ENCODE measurements around the gene ZCCHC7. TPM values are rescaled to one million over a fixed set of nuclear protein-coding genes. Genes with fewer than 3 reads are reported as not detected.
"Not testable (repeated sequence)": the region's sequence is repeated elsewhere in the genome, so short reads cannot be mapped to it uniquely, and the experiment has no call there.

The ZCCHC7 gene
- total RNA-seq, result 20.4 TPM
- long read RNA-seq, partial matches to known transcripts, result 2 of 20 reads
- long read RNA-seq, other reads (novel, unspliced or antisense), result 15 of 20 reads

DNA sequence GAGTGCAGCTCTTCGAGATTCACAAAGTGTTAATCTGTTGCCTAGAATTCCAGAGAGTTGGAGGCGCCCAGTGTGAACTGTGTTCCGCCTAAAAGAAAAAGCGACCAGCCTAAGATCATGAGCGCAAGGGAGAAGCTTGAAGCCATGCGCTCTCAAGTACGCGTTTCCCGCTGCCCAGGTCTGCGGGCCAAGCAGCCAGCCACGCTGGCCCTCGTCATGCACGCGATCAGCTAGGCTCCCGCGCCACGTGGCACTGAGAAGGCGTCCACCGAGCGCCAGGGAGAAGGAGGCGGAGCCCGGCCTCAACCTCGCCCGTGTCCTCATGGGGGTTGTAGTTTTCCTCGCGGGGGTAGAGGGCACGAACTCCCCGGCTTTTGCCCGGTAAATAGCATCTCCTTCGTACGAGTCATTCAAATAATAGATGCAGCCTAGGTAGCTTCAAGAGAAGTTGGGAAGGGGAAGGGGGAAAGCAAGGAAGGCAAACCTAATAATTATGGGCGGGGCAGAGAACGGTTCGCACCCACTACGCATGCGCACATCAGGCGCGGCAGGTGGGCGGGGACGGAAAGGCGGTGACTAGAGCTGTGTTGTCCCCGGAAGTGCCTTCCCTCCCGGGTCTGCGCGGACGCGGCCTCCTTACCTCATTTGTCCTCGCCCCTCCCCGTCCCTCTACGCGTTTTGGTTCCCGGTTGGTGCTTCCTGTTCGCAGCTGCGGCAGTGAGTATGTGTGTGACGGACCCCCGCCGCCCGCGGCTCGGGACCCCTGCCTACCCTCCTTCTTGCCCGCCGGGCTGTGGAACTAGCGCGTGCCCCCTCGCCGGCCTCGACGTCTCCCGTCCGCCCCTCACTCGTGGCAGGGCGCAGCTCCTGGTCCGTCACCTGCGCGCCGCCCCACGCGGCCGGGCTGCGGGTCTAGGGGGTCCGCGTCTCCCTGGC, at the start of gene ZCCHC7:
TSS of gene ZCCHC7 (plus strand) at position 668 of the 936 bp plus-strand sequence.
- TF ChIP-seq, protein P1, sequence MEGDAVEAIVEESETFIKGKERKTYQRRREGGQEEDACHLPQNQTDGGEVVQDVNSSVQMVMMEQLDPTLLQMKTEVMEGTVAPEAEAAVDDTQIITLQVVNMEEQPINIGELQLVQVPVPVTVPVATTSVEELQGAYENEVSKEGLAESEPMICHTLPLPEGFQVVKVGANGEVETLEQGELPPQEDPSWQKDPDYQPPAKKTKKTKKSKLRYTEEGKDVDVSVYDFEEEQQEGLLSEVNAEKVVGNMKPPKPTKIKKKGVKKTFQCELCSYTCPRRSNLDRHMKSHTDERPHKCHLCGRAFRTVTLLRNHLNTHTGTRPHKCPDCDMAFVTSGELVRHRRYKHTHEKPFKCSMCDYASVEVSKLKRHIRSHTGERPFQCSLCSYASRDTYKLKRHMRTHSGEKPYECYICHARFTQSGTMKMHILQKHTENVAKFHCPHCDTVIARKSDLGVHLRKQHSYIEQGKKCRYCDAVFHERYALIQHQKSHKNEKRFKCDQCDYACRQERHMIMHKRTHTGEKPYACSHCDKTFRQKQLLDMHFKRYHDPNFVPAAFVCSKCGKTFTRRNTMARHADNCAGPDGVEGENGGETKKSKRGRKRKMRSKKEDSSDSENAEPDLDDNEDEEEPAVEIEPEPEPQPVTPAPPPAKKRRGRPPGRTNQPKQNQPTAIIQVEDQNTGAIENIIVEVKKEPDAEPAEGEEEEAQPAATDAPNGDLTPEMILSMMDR (IDR thresholded peaks at IDR 0.05), result no peak
- H3K27me3 ChIP-seq (ENCODE audit: low read depth), result no peaks in the 10 kb centered on the region
- peak within 1 kb of the TSS; percentile 97 for H3K27ac ChIP-seq
- peaks cover 14% of the 10 kb centered on the region for H3K4me1 ChIP-seq
- DNase-seq (peak; percentile 97), ATAC-seq (peak; percentile 99 to 100)
- no peaks in the 10 kb centered on the region for H3K36me3 ChIP-seq
- intact Hi-C loops (cut with DNase I), result no loop called here
- H3K9me3 ChIP-seq, result no peaks in the 10 kb centered on the region
- H3K4me3 ChIP-seq, result peak within 1 kb of the TSS; percentile 78

DNA sequence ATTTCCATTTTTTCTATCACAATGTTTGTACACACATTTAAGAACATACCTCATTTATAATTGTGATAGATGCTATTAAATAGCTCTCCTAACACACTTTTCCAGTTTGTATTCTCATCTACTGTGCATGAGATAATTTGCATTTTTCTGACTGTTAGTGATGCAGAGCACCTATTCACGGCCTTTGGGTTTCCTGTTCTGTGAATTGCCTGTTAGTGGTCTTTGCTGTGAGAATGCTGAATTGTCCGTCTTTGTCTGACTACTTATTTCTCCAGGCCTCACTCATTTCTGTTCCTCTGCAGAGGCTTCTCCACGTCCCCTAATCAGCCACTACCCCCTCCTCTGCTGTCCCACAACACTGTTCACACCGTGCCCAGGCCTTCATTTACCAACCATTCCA, 45.6 kb upstream of the ZCCHC7 start:
- intact Hi-C loops (cut with DNase I), result loop anchor here (10.0 kb wide), 1 partner anchor 140 kb away; no protein-coding TSS in a partner anchor
- not testable (repeated sequence) for H3K27me3 ChIP-seq (ENCODE audit: low read depth); ATAC-seq; H3K36me3 ChIP-seq; H3K9me3 ChIP-seq; H3K27ac ChIP-seq; H3K4me1 ChIP-seq; H3K4me3 ChIP-seq; DNase-seq

DNA sequence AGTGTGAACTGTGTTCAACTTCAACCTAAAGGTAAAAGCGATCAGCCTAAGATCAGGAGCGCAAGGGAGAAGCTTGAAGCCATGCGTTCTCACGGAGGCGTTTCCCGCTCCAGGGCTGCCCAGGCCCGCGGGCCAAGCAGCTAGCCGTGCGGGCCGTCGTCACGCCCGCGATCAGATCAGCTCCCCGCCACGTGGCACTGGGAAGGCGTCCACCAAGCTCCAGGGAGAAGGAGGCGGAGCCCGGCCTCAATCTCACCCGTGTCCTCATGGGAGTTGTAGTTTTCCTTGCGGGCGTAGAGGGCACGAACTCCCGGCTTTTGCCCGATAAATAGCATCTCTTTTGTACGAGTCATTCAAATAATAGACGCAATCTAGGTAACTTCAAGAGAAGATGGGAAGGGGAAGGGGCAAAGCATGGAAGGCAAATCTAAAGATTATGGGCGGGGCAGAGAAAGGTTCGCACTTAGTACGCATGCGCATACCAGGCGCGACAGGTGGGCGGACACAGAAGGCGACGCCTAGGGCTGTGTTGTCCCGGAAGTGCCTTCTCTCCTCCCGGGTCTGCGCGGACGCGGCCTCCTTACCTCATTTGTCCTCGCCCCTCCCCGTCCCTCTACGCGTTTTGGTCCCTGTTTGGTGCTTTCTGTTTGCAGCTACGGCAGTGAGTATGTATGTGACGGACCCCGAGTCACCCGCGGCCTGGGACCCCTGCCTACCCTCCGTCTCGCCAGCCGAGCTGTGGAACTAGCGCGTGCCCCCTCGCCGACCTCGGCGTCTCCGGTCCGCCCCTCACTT, 40.8 kb upstream of the ZCCHC7 start:
- H3K36me3 ChIP-seq, result no peaks in the 10 kb centered on the region
- H3K27ac ChIP-seq, result peak overlapping the region; percentile 91
- ATAC-seq (peak; percentile 99), DNase-seq (peak; percentile 96)
- H3K4me3 ChIP-seq, result peak overlapping the region; percentile 87
- TF ChIP-seq, protein P1 (IDR thresholded peaks at IDR 0.05), result no peak
- H3K4me1 ChIP-seq, result peaks cover 17% of the 10 kb centered on the region
- H3K27me3 ChIP-seq (ENCODE audit: low read depth), result peaks cover 5% of the 10 kb centered on the region
- intact Hi-C loops (cut with DNase I), result loop anchor here (10.0 kb wide), 1 partner anchor 135 kb away; no protein-coding TSS in a partner anchor
- H3K9me3 ChIP-seq, result no peaks in the 10 kb centered on the region

DNA sequence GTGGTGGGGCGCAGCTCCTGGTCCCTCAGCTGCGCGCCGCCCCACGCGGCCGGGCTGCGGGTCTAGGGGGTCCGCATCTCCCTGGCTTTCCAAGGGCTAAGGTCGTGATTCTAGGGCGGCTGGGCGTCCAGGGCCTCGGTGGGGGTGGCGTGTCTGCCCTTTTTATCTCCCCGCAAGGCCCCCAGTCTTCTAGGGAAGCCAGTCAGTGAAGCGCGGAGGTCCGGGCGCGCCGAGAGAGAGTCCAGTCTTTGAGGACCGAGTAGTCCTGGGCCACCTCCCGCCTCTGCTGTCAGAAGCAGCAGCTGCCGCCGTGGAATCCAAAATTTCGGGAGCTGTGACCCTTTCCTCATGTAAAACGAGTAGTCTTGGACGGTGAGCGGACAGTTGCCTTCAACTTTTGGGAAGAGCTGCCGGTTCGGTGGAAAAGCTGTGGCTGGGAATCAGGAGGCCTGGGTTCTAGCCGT, 40.2 kb upstream of the ZCCHC7 start:
- H3K36me3 ChIP-seq; H3K27me3 ChIP-seq (ENCODE audit: low read depth); H3K9me3 ChIP-seq; intact Hi-C loops (cut with DNase I): not testable (repeated sequence)
- DNase-seq (peak; percentile 63), ATAC-seq (peak; percentile 66 to 67)
- Histone ChIP-seq H3K4me1 (peaks cover 20% of the 10 kb centered on the region), H3K4me3 (peak overlapping the region; percentile 87), H3K27ac (peak overlapping the region; percentile 91)

DNA sequence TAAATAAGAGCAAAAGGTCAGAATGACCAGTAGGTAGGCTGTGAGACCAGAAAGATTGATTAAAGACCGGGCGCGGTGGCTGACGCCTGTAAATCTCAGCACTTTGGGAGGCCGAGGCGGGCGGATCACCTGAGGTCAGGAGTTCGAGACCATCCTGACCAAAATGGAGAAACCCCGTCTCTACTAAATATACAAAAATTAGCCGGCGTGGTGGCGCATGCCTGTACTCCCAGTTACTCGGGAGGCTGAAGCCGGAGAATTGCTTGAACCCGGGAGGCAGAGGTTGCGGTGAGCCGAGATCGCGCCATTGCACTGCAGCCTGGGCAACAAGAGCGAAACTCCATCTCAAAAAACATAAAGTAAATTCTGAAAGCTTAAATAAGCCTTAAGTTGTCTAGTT, 38.9 kb upstream of the ZCCHC7 start:
- H3K27me3 ChIP-seq (ENCODE audit: low read depth); H3K9me3 ChIP-seq; DNase-seq; H3K27ac ChIP-seq; intact Hi-C loops (cut with DNase I); ATAC-seq; H3K36me3 ChIP-seq; H3K4me3 ChIP-seq: not testable (repeated sequence)
- H3K4me1 ChIP-seq, result peaks cover 20% of the 10 kb centered on the region

DNA sequence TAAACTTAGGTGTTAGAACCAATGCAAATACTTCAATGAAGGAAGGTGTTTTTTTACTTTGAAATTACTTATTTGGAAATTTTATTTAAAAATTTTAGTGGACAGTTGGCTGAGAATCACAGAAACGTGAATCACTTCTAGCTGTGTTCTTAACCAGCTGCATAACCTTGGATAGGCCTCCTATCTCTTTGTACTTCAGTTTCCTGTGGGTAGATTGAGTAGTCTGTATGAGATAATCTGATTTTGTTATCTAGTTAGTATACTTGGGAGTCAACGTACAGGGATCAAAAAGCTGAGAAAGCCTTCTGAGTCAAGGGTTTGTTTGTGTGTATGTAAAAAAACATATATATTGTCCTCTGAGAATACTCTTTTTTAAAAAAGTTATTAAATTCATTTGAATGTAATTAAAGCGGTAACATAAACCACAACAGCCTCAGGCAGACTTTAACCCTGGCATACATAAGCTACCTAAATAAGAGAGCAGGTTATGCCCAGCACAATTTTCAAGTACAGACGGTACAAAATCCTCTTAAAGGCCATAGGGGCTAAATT, 38.1 kb upstream of the ZCCHC7 start:
- H3K27ac ChIP-seq, result no peak overlapping the region
- H3K36me3 ChIP-seq, result peaks cover 8% of the 10 kb centered on the region
- H3K4me1 ChIP-seq, result peaks cover 20% of the 10 kb centered on the region
- intact Hi-C loops (cut with DNase I), result no loop called here
- no peak overlapping the region for H3K4me3 ChIP-seq
- ATAC-seq (no peak), DNase-seq (no peak)
- TF ChIP-seq, protein P1 (IDR thresholded peaks at IDR 0.05), result no peak
- no peaks in the 10 kb centered on the region for H3K9me3 ChIP-seq
- no peaks in the 10 kb centered on the region for H3K27me3 ChIP-seq (ENCODE audit: low read depth)

Data from lower lobe of right lung (tissue), 2 donors.